DOHH2 (cell line): ENCODE data around the gene SLC38A11.

Source experiments
- H3F3A ChIP-seq: fragments of 200-600 bp; sonication (generic), shearing (Covaris generic); 2 replicates; pipeline ENCODE4 v1.6.0; 2016; ENCODE audit warnings: antibody characterized with exemption, mild to moderate bottlenecking; ENCODE audit not compliant: control insufficient read depth, insufficient read depth
- H3K27ac ChIP-seq: fragments of 200-600 bp; sonication (generic); 2 replicates; pipeline ENCODE4 v1.5.1; 2014; ENCODE audit warnings: low read depth, mild to moderate bottlenecking, low read length, moderate library complexity
- H3K27me3 ChIP-seq: fragments of 200-600 bp; sonication (generic); 2 replicates; pipeline ENCODE4 v1.6.1; 2014; ENCODE audit warnings: mild to moderate bottlenecking, low read length, mixed read lengths; ENCODE audit not compliant: control insufficient read depth
- H3K36me3 ChIP-seq: fragments of 200-600 bp; sonication (generic); 2 replicates; pipeline ENCODE4 v1.6.1; 2014; ENCODE audit warnings: mild to moderate bottlenecking, low read length, moderate library complexity, mixed read lengths; ENCODE audit not compliant: control insufficient read depth
- H3K4me1 ChIP-seq: fragments of 200-600 bp; sonication (generic); 2 replicates; pipeline ENCODE4 v1.6.1; 2014; ENCODE audit warnings: mild to moderate bottlenecking, low read length, mixed read lengths; ENCODE audit not compliant: control insufficient read depth
- H3K4me2 ChIP-seq: fragments of 200-600 bp; sonication (generic); 2 replicates; pipeline ENCODE4 v1.6.0; 2014; ENCODE audit warnings: mild to moderate bottlenecking, low read length, moderate library complexity
- H3K4me3 ChIP-seq: fragments of 200-600 bp; sonication (generic); 2 replicates; pipeline ENCODE4 v1.5.1; 2014; ENCODE audit warnings: mild to moderate bottlenecking, low read length, mixed read lengths
- H3K79me2 ChIP-seq: fragments of 200-600 bp; sonication (generic); 2 replicates; pipeline ENCODE4 v1.6.1; 2014; ENCODE audit warnings: mild to moderate bottlenecking, low read length, mixed read lengths; ENCODE audit not compliant: control insufficient read depth
- H3K9me2 ChIP-seq: fragments of 200-600 bp; sonication (generic); replicated peaks from 2 replicates; pipeline ENCODE4 v1.6.1; 2014; ENCODE audit warnings: mild to moderate bottlenecking, low read length, mixed read lengths; ENCODE audit not compliant: control insufficient read depth
- H3K9me3 ChIP-seq: fragments of 200-600 bp; sonication (generic); 2 replicates; pipeline ENCODE4 v1.6.1; 2014; ENCODE audit warnings: antibody characterized with exemption, low read length, mixed read lengths; ENCODE audit not compliant: control insufficient read depth, insufficient read depth
- H4K20me1 ChIP-seq: fragments of 200-600 bp; sonication (generic); 2 replicates; pipeline ENCODE4 v1.6.0; 2014; ENCODE audit warnings: low read depth, mild to moderate bottlenecking, antibody characterized with exemption, low read length, moderate library complexity; ENCODE audit not compliant: control insufficient read depth, insufficient read depth
- EZH2phosphoT487 ChIP-seq: fragments of 200-600 bp; sonication (generic); IDR thresholded peaks from 2 replicates; pipeline ENCODE4 v1.6.1; 2017; ENCODE audit warnings: borderline replicate concordance, mild to moderate bottlenecking, antibody characterized with exemption, low read length, moderate library complexity, mixed read lengths
- TF ChIP-seq, protein P1 (sequence below): fragments of 200-600 bp; sonication (generic); IDR thresholded peaks from one replicate; pipeline ENCODE4 v1.5.1; 2014; ENCODE audit warnings: antibody characterized with exemption, mild to moderate bottlenecking, low read depth, low read length; ENCODE audit not compliant: poor library complexity, severe bottlenecking

The SLC38A11 gene

DNA sequence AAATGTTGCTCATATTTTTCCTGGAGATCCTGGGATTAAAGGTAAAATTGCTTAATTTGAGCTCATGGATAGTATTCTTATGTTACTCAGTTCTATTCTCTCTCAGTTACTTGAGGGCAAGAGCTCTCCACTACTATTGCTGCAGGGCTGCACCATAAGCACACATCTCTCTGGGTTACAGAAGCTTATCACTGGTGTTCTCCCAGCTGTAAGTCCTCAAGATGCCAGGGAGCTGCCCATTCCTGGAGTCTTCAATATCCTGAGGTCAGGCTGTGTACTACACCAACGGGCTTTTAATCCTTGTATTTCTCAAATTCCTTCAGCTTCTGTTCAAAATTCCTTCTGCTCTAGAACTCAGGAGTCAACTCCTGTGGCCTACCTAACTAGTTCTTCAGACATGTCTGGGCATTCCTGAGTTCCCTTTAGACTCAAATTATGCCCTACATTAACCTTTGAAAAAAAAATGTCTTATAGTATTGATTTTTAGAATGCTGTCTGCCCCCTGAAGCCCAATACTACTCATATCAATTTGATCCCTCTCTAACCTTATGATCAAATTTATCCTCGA is 96.0 kb downstream of the SLC38A11 start:
- H4K20me1 ChIP-seq: no peaks in the 10 kb centered on the region
- H3K9me2 ChIP-seq: no peaks in the 10 kb centered on the region
- H3K79me2 ChIP-seq: no peaks in the 10 kb centered on the region
- H3K4me1 ChIP-seq: no peaks in the 10 kb centered on the region
- H3K4me3 ChIP-seq: no peak overlapping the region
- no peak for TF ChIP-seq EZH2phosphoT487
- TF ChIP-seq, protein P1, sequence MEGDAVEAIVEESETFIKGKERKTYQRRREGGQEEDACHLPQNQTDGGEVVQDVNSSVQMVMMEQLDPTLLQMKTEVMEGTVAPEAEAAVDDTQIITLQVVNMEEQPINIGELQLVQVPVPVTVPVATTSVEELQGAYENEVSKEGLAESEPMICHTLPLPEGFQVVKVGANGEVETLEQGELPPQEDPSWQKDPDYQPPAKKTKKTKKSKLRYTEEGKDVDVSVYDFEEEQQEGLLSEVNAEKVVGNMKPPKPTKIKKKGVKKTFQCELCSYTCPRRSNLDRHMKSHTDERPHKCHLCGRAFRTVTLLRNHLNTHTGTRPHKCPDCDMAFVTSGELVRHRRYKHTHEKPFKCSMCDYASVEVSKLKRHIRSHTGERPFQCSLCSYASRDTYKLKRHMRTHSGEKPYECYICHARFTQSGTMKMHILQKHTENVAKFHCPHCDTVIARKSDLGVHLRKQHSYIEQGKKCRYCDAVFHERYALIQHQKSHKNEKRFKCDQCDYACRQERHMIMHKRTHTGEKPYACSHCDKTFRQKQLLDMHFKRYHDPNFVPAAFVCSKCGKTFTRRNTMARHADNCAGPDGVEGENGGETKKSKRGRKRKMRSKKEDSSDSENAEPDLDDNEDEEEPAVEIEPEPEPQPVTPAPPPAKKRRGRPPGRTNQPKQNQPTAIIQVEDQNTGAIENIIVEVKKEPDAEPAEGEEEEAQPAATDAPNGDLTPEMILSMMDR: no peak
- no peaks in the 10 kb centered on the region for H3K36me3 ChIP-seq
- no peak overlapping the region for H3K27ac ChIP-seq
- no peaks in the 10 kb centered on the region for H3K27me3 ChIP-seq
- no peak overlapping the region for H3K4me2 ChIP-seq
- no peaks in the 10 kb centered on the region for H3K9me3 ChIP-seq
- H3F3A ChIP-seq: no peaks in the 10 kb centered on the region

DNA sequence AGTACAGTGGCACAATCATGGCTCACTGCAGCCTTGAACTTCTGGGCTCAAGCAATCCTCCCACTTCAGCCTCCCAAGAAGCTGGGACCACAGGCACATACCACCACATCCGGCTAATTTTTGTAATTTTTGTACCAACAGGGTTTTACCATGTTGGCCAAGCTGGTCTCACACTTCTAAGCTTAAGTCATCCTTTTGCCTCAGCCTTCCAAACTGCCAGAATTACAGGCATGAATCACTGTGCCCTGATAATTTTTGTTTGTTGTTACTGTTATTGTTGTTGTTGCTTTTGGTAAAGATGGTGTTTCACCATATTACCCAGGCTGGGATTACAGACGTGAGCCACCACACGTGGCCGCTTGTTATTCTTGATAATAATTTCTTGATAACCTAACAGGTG is 103.2 kb downstream of the SLC38A11 start:
- no peak overlapping the region for H3K4me3 ChIP-seq
- H3K79me2 ChIP-seq: no peaks in the 10 kb centered on the region
- H3K27me3 ChIP-seq: 0 out of 2 replicates have a peak, but pooled peaks cover 3% of the 10 kb centered on the region
- H4K20me1 ChIP-seq: no peaks in the 10 kb centered on the region
- no peaks in the 10 kb centered on the region for H3K9me2 ChIP-seq
- no peaks in the 10 kb centered on the region for H3F3A ChIP-seq
- H3K4me1 ChIP-seq: no peaks in the 10 kb centered on the region
- no peaks in the 10 kb centered on the region for H3K36me3 ChIP-seq
- H3K9me3 ChIP-seq: no peaks in the 10 kb centered on the region
- no peak overlapping the region for H3K27ac ChIP-seq
- no peak for TF ChIP-seq EZH2phosphoT487
- TF ChIP-seq, protein P1: no peak
- H3K4me2 ChIP-seq: no peak overlapping the region

DNA sequence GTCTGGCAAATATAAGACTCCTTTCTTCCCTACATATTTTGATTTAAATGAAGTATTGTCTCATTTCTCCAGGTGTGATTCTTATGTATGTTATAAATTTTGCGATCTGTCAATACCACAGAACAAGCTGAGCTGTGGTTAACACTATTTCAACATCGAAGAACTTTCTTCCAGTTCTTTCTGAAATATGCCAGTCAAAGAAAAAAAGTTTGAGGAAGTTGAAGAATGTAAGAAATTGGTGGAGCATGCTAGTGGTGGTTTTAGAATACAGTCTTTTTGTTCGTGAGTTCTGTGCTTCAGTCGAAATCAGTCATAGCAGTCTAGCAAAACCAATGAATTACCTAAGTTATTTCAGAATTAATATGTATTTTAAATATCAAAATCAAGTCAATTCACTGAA is 105.1 kb downstream of the SLC38A11 start:
- TF ChIP-seq EZH2phosphoT487: no peak
- TF ChIP-seq, protein P1: no peak
- Histone ChIP-seq H4K20me1 (no peaks in the 10 kb centered on the region), H3K9me2 (no peaks in the 10 kb centered on the region), H3K9me3 (no peaks in the 10 kb centered on the region), H3K4me2 (no peak overlapping the region), H3K4me1 (no peaks in the 10 kb centered on the region), H3F3A (no peaks in the 10 kb centered on the region), H3K79me2 (no peaks in the 10 kb centered on the region), H3K27ac (no peak overlapping the region), H3K36me3 (no peaks in the 10 kb centered on the region), H3K27me3 (0 out of 2 replicates have a peak, but pooled peaks cover 3% of the 10 kb centered on the region), H3K4me3 (no peak overlapping the region)

DNA sequence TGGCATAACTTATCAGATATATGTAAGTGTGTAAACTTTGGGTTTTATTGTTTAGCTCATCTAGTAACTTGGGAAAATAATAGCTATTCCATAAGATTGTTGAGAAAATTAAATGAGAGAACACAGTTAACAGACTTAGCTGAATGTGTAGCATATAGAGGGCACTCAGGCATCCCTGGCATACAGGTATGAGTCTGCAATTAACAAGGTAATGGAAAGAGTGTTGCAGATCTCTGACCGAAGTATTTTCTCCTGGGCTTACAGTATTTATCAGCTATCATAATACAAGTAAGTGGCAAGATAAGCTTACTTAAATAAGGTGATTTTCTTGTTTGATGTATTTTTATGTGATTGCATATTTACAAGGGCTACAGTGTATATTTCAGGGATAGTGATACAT is 105.8 kb downstream of the SLC38A11 start:
- Histone ChIP-seq H3K9me3 (no peaks in the 10 kb centered on the region), H3K9me2 (no peaks in the 10 kb centered on the region), H3K27me3 (0 out of 2 replicates have a peak, but pooled peaks cover 3% of the 10 kb centered on the region), H3F3A (no peaks in the 10 kb centered on the region), H3K4me2 (no peak overlapping the region), H3K36me3 (no peaks in the 10 kb centered on the region), H3K4me3 (no peak overlapping the region), H4K20me1 (no peaks in the 10 kb centered on the region), H3K27ac (no peak overlapping the region), H3K4me1 (no peaks in the 10 kb centered on the region), H3K79me2 (no peaks in the 10 kb centered on the region)
- TF ChIP-seq, protein P1: no peak
- no peak for TF ChIP-seq EZH2phosphoT487
